ENCODE results near the gene CDK5. TPM values are rescaled to one million over a fixed set of nuclear protein-coding genes. Genes with fewer than 3 reads are reported as not detected.

Gene CDK5
- total RNA-seq, 1 donor from 2014 or later = 4.2 TPM

DNA sequence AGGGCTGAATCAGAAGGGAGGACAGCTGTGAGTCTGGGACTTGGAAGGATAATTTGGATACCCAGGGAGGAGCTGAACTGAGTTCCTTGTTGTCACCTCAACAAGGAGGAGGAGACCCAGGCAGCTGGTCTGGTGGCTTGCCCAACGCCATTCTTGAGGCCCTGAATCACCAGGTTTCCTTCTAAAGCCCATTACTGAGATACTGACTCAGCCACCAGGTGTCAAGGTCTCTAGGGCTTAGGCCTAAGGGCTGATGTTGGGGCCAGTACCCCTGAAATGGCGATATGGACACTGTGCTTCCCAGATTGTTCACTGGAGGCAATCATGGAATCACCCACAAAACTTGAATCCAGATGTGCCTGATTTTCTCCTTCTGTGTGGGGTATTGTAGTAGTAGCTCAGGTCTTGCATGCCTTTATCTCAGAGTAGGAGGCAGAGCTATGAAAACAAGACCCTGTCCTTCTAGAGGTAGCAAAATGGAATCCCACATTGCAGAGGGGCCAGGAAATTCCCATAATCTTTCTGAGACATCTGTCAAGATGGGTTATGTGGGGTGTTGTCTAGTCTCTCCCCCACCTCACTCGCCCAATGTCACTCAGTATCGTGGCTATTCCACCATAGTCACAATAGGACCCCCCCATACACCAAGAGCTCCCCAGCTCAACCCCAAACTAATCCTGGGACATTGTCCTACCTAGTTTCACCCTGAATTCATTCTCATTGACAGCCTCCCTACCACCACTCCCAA is 31.6 kb downstream of the CDK5 start:
- H3K36me3 ChIP-seq = no peaks in the 10 kb centered on the region
- peaks cover 21% of the 10 kb centered on the region for H3K4me1 ChIP-seq
- no peak for TF ChIP-seq POLR2AphosphoS5 (IDR thresholded peaks at IDR 0.05; ENCODE audit: insufficient read depth in 1 of 2, low read depth in 1 of 2)
- DNase-seq (ENCODE audit: extremely low spot score in 2 of 2) = no peak
- H3K27me3 ChIP-seq = no peaks in the 10 kb centered on the region
- no peak overlapping the region for H3K27ac ChIP-seq
- no peaks in the 10 kb centered on the region for H3K9me3 ChIP-seq
- no peak overlapping the region for H3K4me3 ChIP-seq
- intact Hi-C loops (cut with DNase I) = no loop called here

DNA sequence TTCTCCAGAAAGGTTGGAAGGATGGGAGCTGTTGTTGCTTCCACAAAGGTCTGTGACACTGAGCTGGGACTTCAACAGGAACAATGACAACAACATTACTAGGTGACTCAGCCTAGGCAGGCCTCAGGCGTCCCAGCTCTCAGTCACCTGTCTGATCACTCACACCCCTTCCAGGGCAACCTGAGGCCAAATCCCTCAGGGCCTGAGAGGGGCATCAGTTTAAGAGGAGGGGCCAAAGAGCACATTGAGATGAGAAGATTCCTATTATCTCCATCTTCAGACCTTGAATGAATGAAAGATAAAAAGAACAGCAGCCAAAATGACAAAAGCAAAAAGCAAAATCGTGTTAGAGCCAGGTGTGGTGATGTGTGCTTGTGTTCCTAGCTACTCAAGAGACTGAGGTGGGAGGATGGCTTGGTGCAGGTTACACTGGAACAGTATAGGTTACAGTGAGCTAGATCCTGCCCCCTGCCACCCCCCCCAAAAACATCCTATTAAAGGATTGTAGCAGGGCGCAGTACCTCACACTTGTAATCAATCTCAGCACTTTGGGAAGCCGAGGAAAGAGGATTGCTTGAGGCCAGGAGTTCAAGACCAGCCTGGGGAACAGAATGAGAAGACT is 33.2 kb downstream of the CDK5 start, which contains the start of gene ATG9B:
TSS of gene ATG9B (minus strand) at position 60 of the 622 bp plus-strand sequence. CDS start 71 bp downstream, outside the sequence.
- Histone ChIP-seq H3K36me3 (no peaks in the 10 kb centered on the region), H3K9me3 (no peaks in the 10 kb centered on the region), H3K27me3 (no peaks in the 10 kb centered on the region), H3K4me3 (peak within 1 kb of the TSS in 1 of 2 donors; percentile 14), H3K27ac (no peak within 1 kb of the TSS), H3K4me1 (peaks cover 18% of the 10 kb centered on the region)
- no peak for DNase-seq (ENCODE audit: extremely low spot score in 2 of 2)
- intact Hi-C loops (cut with DNase I) = no loop called here
- TF ChIP-seq POLR2A (IDR thresholded peaks at IDR 0.05) (no peak), POLR2AphosphoS5 (IDR thresholded peaks at IDR 0.05; ENCODE audit: insufficient read depth in 1 of 2, low read depth in 1 of 2) (no peak)
- TF ChIP-seq, protein P1, sequence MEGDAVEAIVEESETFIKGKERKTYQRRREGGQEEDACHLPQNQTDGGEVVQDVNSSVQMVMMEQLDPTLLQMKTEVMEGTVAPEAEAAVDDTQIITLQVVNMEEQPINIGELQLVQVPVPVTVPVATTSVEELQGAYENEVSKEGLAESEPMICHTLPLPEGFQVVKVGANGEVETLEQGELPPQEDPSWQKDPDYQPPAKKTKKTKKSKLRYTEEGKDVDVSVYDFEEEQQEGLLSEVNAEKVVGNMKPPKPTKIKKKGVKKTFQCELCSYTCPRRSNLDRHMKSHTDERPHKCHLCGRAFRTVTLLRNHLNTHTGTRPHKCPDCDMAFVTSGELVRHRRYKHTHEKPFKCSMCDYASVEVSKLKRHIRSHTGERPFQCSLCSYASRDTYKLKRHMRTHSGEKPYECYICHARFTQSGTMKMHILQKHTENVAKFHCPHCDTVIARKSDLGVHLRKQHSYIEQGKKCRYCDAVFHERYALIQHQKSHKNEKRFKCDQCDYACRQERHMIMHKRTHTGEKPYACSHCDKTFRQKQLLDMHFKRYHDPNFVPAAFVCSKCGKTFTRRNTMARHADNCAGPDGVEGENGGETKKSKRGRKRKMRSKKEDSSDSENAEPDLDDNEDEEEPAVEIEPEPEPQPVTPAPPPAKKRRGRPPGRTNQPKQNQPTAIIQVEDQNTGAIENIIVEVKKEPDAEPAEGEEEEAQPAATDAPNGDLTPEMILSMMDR (IDR thresholded peaks at IDR 0.05) = no peak

DNA sequence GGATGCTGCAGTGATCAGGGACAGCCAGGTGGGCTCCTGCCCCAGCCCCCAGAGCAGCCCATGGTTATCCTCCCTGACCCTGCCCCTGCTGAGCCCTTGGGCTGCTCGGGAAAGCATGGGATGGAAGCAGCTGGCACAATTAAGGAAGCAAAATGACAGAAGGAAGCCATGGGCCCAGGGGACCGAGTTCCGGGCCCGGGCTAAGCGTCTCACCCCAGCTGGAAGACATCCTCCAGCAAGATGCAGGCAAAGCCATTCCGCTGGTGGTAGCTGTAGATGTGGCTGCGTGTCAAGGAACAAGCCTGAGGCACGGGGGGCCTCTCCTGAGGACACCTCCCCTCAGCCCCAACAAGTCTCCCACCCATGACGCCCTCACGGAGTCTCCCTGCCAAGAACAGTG is 34.5 kb downstream of the CDK5 start:
- no peak overlapping the region for H3K27ac ChIP-seq
- intact Hi-C loops (cut with DNase I) = no loop called here
- no peaks in the 10 kb centered on the region for H3K27me3 ChIP-seq
- peaks cover 17% of the 10 kb centered on the region for H3K4me1 ChIP-seq
- H3K36me3 ChIP-seq = no peaks in the 10 kb centered on the region
- no peak for DNase-seq (ENCODE audit: extremely low spot score in 2 of 2)
- no peaks in the 10 kb centered on the region for H3K9me3 ChIP-seq
- TF ChIP-seq POLR2A (IDR thresholded peaks at IDR 0.05) (no peak), POLR2AphosphoS5 (IDR thresholded peaks at IDR 0.05; ENCODE audit: insufficient read depth in 1 of 2, low read depth in 1 of 2) (no peak)
- TF ChIP-seq, protein P1 (IDR thresholded peaks at IDR 0.05) = no peak
- H3K4me3 ChIP-seq = no peak overlapping the region

DNA sequence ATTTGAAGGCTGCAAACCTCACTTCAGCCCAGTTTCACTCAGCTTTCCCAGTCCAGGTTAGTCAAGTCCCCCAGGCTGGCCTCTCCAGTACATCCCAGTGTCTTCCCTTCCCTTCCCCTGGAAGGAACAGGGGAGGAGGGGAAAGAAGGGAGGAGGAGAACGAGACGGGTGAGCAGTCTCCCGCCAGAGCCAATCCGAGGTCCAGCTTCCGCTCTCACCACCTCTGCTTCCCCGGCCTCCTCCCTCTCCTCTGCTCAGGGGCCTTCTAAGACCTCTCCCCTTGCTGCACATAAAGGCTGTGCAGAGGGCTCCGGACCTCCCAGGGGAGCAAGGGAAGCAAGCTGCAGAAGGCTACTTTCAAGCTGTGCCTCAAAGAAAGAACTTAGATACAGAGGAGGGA is 37.5 kb downstream of the CDK5 start:
- Histone ChIP-seq H3K27ac (no peak overlapping the region), H3K4me1 (peaks cover 17% of the 10 kb centered on the region), H3K9me3 (no peaks in the 10 kb centered on the region), H3K27me3 (no peaks in the 10 kb centered on the region), H3K4me3 (no peak overlapping the region), H3K36me3 (no peaks in the 10 kb centered on the region)
- intact Hi-C loops (cut with DNase I) = no loop called here
- DNase-seq (ENCODE audit: extremely low spot score in 2 of 2) = no peak
- TF ChIP-seq POLR2AphosphoS5 (IDR thresholded peaks at IDR 0.05; ENCODE audit: insufficient read depth in 1 of 2, low read depth in 1 of 2) (no peak), POLR2A (IDR thresholded peaks at IDR 0.05) (no peak)
- TF ChIP-seq, protein P1 (IDR thresholded peaks at IDR 0.05) = no peak

DNA sequence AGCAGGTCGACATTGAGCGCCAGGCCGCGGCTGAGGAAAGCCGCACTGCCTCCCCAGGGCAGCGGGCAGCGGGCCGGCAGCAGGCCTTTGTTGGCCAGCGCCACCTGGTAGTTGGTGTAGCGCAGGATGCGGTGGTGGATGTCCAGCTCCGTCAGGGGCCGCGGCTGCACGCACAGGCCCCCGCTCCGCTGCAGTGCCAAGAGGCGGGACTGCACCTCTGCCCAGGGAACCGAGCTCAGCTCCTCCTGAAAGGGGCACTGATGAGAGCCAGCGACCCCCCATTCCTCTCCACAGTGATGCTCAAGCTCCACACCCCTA is 38.6 kb downstream of the CDK5 start:
- intact Hi-C loops (cut with DNase I) = no loop called here
- Histone ChIP-seq H3K9me3 (no peaks in the 10 kb centered on the region), H3K36me3 (no peaks in the 10 kb centered on the region), H3K4me3 (peak overlapping the region; percentile 18 to 41), H3K4me1 (peaks cover 19% of the 10 kb centered on the region), H3K27ac (no peak overlapping the region), H3K27me3 (no peaks in the 10 kb centered on the region)
- no peak for DNase-seq (ENCODE audit: extremely low spot score in 2 of 2)
- TF ChIP-seq, protein P1 (IDR thresholded peaks at IDR 0.05) = no peak
- no peak for TF ChIP-seq POLR2A (IDR thresholded peaks at IDR 0.05)
- no peak for TF ChIP-seq POLR2AphosphoS5 (IDR thresholded peaks at IDR 0.05; ENCODE audit: insufficient read depth in 1 of 2, low read depth in 1 of 2)

All from vagina (tissue), 2 donors.